CD4-positive, alpha-beta T cell treated with Interferon alpha-2 for 1 hour (primary cell): ENCODE results near the gene CIB2.

ENCODE experiments used
- DNase-seq, 2 donors: peaks; one replicate each; pipeline ENCODE4 v3.0.0-alpha.2; 2020 to 2022

Gene CIB2

GRCh38 chr15:78064544-78064943, 66.7 kb downstream of the CIB2 start:
- DNase-seq = no peak

GRCh38 chr15:78063970-78064385, 67.3 kb downstream of the CIB2 start:
- DNase-seq = no peak

- no peak for DNase-seq
Measured at GRCh38 chr15:78063217-78063616, 68.0 kb downstream of the CIB2 start.

- DNase-seq = peak; percentile 32 to 65
Measured at GRCh38 chr15:78061963-78062427, 69.2 kb downstream of the CIB2 start.

GRCh38 chr15:78060232-78060631, 71.0 kb downstream of the CIB2 start:
- no peak for DNase-seq

GRCh38 chr15:78059110-78059839, 72.0 kb downstream of the CIB2 start:
- no peak for DNase-seq

GRCh38 chr15:78058401-78058935, 72.8 kb downstream of the CIB2 start:
- no peak for DNase-seq

- no peak for DNase-seq
Measured at GRCh38 chr15:78057803-78058202, 73.4 kb downstream of the CIB2 start.

GRCh38 chr15:78056714-78057269, 74.5 kb downstream of the CIB2 start:
- DNase-seq = peak in 1 of 2 donors; percentile 39

GRCh38 chr15:78055919-78056713, 75.1 kb downstream of the CIB2 start:
- no peak for DNase-seq

- DNase-seq = peak; percentile 42 to 69
Measured at GRCh38 chr15:78054966-78055365, 76.3 kb downstream of the CIB2 start.
